Mesothelial cell of epicardium (in vitro differentiated cells): Measurements from ENCODE around the gene GPR179. TPM values are rescaled to one million over a fixed set of nuclear protein-coding genes. Genes with fewer than 3 reads are reported as not detected.

ENCODE experiments used
- DNase-seq, 2 experiments: peaks; one replicate each; pipeline ENCODE4 v3.0.0; 2021; ENCODE audit warnings: low spot score in 2 of 2; ENCODE audit not compliant: unreplicated experiment in 2 of 2
- H3K27ac Mint-ChIP-seq: 2 replicates; pipeline ENCODE4 v1.8.0; 2021; ENCODE audit warnings: mixed read lengths
- H3K27me3 Mint-ChIP-seq: 2 replicates; pipeline ENCODE4 v1.8.0; 2021; ENCODE audit warnings: low read depth, mixed read lengths
- H3K36me3 Mint-ChIP-seq: 2 replicates; pipeline ENCODE4 v1.8.0; 2021; ENCODE audit warnings: mixed read lengths
- H3K4me1 Mint-ChIP-seq: 2 replicates; pipeline ENCODE4 v1.8.0; 2021; ENCODE audit warnings: mixed read lengths
- H3K4me3 Mint-ChIP-seq: 2 replicates; pipeline ENCODE4 v1.8.0; 2021; ENCODE audit warnings: mild to moderate bottlenecking, moderate library complexity, mixed read lengths
- H3K9me3 Mint-ChIP-seq: 2 replicates; pipeline ENCODE4 v1.8.0; 2021; ENCODE audit warnings: mixed read lengths
- total RNA-seq: library from RNA; stranded (reverse); gene quantifications from 3 replicates; pipeline ENCODE4 v1.2.1, GENCODE V29; 2021
- TF ChIP-seq, protein P1 (sequence below): fragments of 200-600 bp; sonication (generic); IDR thresholded peaks from one replicate; pipeline ENCODE4 v1.5.0; 2021; ENCODE audit warnings: antibody characterized with exemption; ENCODE audit not compliant: unreplicated experiment

Gene GPR179
- total RNA-seq, 1 donor from 2014 or later = 0.25 TPM

DNA sequence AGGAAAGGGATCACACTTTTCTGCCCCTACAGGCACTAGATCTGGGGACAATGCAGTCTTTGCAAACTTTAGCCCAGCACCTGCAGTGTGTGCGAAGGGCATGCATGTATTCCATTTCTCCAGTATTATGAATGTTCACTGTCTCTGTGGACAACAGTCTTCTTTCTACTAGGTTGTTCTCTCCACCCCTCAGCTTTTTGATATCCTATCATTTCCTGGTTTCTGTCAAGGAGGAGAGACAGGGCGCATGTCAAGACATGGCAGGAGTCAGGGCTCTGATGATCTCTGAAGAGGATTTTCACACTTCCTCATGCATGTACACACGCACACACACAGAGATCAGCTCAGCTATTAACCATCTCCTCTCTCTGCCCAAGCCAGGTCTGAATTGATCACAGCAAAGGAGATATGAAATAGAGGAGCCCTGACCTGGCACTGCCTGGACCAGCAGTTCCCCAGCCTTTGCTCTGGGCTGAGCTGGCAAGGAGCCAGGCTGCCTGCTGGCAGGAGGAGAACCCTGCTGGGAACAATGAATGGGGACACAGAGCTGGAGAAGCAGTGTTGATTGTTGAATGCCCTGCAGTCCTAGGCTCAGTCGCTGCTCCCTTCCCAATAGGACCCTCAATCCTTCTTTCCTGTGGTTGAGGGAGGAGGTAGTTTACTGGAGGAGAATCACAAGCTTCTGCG is 2.6 kb downstream of the GPR179 start:
- no peaks in the 10 kb centered on the region for H3K36me3 Mint-ChIP-seq
- no peak for DNase-seq
- no peak overlapping the region for H3K4me3 Mint-ChIP-seq
- H3K4me1 Mint-ChIP-seq = peaks cover 7% of the 10 kb centered on the region
- no peaks in the 10 kb centered on the region for H3K9me3 Mint-ChIP-seq
- peaks cover 2% of the 10 kb centered on the region for H3K27me3 Mint-ChIP-seq
- TF ChIP-seq, protein P1, sequence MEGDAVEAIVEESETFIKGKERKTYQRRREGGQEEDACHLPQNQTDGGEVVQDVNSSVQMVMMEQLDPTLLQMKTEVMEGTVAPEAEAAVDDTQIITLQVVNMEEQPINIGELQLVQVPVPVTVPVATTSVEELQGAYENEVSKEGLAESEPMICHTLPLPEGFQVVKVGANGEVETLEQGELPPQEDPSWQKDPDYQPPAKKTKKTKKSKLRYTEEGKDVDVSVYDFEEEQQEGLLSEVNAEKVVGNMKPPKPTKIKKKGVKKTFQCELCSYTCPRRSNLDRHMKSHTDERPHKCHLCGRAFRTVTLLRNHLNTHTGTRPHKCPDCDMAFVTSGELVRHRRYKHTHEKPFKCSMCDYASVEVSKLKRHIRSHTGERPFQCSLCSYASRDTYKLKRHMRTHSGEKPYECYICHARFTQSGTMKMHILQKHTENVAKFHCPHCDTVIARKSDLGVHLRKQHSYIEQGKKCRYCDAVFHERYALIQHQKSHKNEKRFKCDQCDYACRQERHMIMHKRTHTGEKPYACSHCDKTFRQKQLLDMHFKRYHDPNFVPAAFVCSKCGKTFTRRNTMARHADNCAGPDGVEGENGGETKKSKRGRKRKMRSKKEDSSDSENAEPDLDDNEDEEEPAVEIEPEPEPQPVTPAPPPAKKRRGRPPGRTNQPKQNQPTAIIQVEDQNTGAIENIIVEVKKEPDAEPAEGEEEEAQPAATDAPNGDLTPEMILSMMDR = no peak
- H3K27ac Mint-ChIP-seq = no peak overlapping the region

- Mint-ChIP-seq H3K36me3 (no peaks in the 10 kb centered on the region), H3K27ac (no peak overlapping the region), H3K9me3 (no peaks in the 10 kb centered on the region), H3K27me3 (peaks cover 2% of the 10 kb centered on the region), H3K4me1 (peaks cover 7% of the 10 kb centered on the region), H3K4me3 (no peak overlapping the region)
- TF ChIP-seq, protein P1 = no peak
- DNase-seq = no peak
Observed at GRCh38 chr17:38339891-38340290, 3.9 kb downstream of the GPR179 start.

GRCh38 chr17:38338535-38338934 is 5.2 kb downstream of the GPR179 start:
- H3K36me3 Mint-ChIP-seq = no peaks in the 10 kb centered on the region
- no peak overlapping the region for H3K4me3 Mint-ChIP-seq
- no peak overlapping the region for H3K27ac Mint-ChIP-seq
- TF ChIP-seq, protein P1 = no peak
- peaks cover 7% of the 10 kb centered on the region for H3K4me1 Mint-ChIP-seq
- peaks cover 4% of the 10 kb centered on the region for H3K27me3 Mint-ChIP-seq
- H3K9me3 Mint-ChIP-seq = no peaks in the 10 kb centered on the region
- no peak for DNase-seq

DNA sequence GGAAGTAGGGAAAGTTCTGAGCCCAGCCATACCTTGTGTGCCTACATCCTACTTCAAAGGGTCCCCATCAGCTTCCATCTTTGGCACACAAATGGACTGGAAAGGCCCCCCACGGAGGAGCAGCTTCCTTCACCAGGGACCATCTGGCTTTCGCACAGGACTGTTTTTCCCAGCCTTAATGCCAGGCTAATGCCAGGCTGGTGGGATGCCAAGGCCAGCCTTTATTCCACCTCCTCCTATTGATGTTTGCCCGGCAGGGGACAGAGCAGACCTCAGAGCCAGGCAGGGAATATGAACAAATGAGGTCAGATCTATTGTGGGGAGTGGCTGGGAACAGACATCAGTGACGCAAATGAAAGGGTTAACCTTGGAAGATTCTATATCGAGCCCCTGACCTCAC is 5.7 kb downstream of the GPR179 start:
- DNase-seq = no peak
- H3K27ac Mint-ChIP-seq = no peak overlapping the region
- no peaks in the 10 kb centered on the region for H3K9me3 Mint-ChIP-seq
- TF ChIP-seq, protein P1 = no peak
- no peak overlapping the region for H3K4me3 Mint-ChIP-seq
- no peaks in the 10 kb centered on the region for H3K36me3 Mint-ChIP-seq
- H3K27me3 Mint-ChIP-seq = peaks cover 4% of the 10 kb centered on the region
- H3K4me1 Mint-ChIP-seq = peaks cover 7% of the 10 kb centered on the region

GRCh38 chr17:38336838-38337237 is 6.9 kb downstream of the GPR179 start:
- H3K4me3 Mint-ChIP-seq = no peak overlapping the region
- peaks cover 4% of the 10 kb centered on the region for H3K27me3 Mint-ChIP-seq
- no peak for DNase-seq
- TF ChIP-seq, protein P1 = no peak
- H3K27ac Mint-ChIP-seq = no peak overlapping the region
- H3K9me3 Mint-ChIP-seq = no peaks in the 10 kb centered on the region
- H3K4me1 Mint-ChIP-seq = peaks cover 7% of the 10 kb centered on the region
- H3K36me3 Mint-ChIP-seq = no peaks in the 10 kb centered on the region
